BLaER1 (cell line): ENCODE measurements around the gene MCUR1.
"Not testable (repeated sequence)": the region's sequence is repeated elsewhere in the genome, so short reads cannot be mapped to it uniquely, and the experiment has no call there.

Experiments used
- H3K27ac ChIP-seq: shearing (Covaris generic); formaldehyde crosslinking; 2 replicates; pipeline ENCODE4 v1.8.1; 2022
- H3K27me3 ChIP-seq: shearing (Covaris generic); formaldehyde crosslinking; 2 replicates; pipeline ENCODE4 v1.8.1; 2022
- H3K36me3 ChIP-seq: shearing (Covaris generic); formaldehyde crosslinking; 2 replicates; pipeline ENCODE4 v1.8.1; 2022
- H3K4me1 ChIP-seq: shearing (Covaris generic); formaldehyde crosslinking; 2 replicates; pipeline ENCODE4 v1.8.1; 2022
- H3K4me2 ChIP-seq: shearing (Covaris generic); formaldehyde crosslinking; 2 replicates; pipeline ENCODE4 v1.8.1; 2022
- H3K4me3 ChIP-seq: shearing (Covaris generic); formaldehyde crosslinking; 2 replicates; pipeline ENCODE4 v1.8.1; 2022
- H3K9ac ChIP-seq: shearing (Covaris generic); formaldehyde crosslinking; 2 replicates; pipeline ENCODE4 v1.8.1; 2022
- H3K9me3 ChIP-seq: shearing (Covaris generic); formaldehyde crosslinking; 2 replicates; pipeline ENCODE4 v1.8.1; 2022
- H4K20me1 ChIP-seq: shearing (Covaris generic); formaldehyde crosslinking; 2 replicates; pipeline ENCODE4 v1.8.1; 2022
- Cebpa-rat ChIP-seq: shearing (Covaris generic); IDR thresholded peaks from 2 replicates; pipeline ENCODE4 v1.8.1; 2022

Gene MCUR1

GRCh38 chr6:13814176-13814937 is at the start of gene MCUR1:
Gene MCUR1 (minus strand): TSS chr6:13814557. CDS start chr6:13814429, 128 bp downstream.
- Histone ChIP-seq H3K9me3 (no peaks in the 10 kb centered on the region), H3K4me3 (peak within 1 kb of the TSS; percentile 92), H3K36me3 (0 out of 2 replicates have a peak, but pooled peaks cover 5% of the 10 kb centered on the region), H3K4me1 (peaks cover 30% of the 10 kb centered on the region), H3K9ac (peak within 1 kb of the TSS; percentile 92), H3K27me3 (no peaks in the 10 kb centered on the region), H3K4me2 (peak within 1 kb of the TSS; percentile 91), H4K20me1 (peaks cover 35% of the 10 kb centered on the region), H3K27ac (peak within 1 kb of the TSS; percentile 95)
- no peak for TF ChIP-seq Cebpa-rat

- Histone ChIP-seq H3K27me3 (no peaks in the 10 kb centered on the region), H3K36me3 (no peaks in the 10 kb centered on the region), H3K4me2 (no peak overlapping the region), H3K4me3 (no peak overlapping the region), H4K20me1 (no peaks in the 10 kb centered on the region), H3K4me1 (peaks cover 6% of the 10 kb centered on the region), H3K9ac (no peak overlapping the region), H3K27ac (no peak overlapping the region), H3K9me3 (peaks cover 14% of the 10 kb centered on the region)
- TF ChIP-seq Cebpa-rat = no peak
Observed at GRCh38 chr6:13863699-13864155, 49.4 kb upstream of the MCUR1 start.

GRCh38 chr6:13860556-13861185 is 46.3 kb upstream of the MCUR1 start:
- H3K9ac ChIP-seq, H3K4me3 ChIP-seq, H4K20me1 ChIP-seq, H3K4me2 ChIP-seq, H3K27me3 ChIP-seq, H3K36me3 ChIP-seq, H3K27ac ChIP-seq, H3K4me1 ChIP-seq: not testable (repeated sequence)
- peaks cover 14% of the 10 kb centered on the region for H3K9me3 ChIP-seq

GRCh38 chr6:13859871-13860555 is 45.7 kb upstream of the MCUR1 start:
- H4K20me1 ChIP-seq = no peaks in the 10 kb centered on the region
- no peak overlapping the region for H3K27ac ChIP-seq
- peaks cover under 1% of the 10 kb centered on the region for H3K4me1 ChIP-seq
- H3K9me3 ChIP-seq = peaks cover 14% of the 10 kb centered on the region
- no peak overlapping the region for H3K4me2 ChIP-seq
- TF ChIP-seq Cebpa-rat = no peak
- no peaks in the 10 kb centered on the region for H3K36me3 ChIP-seq
- H3K27me3 ChIP-seq = no peaks in the 10 kb centered on the region
- no peak overlapping the region for H3K9ac ChIP-seq
- no peak overlapping the region for H3K4me3 ChIP-seq

GRCh38 chr6:13854716-13855250 is 40.4 kb upstream of the MCUR1 start:
- Histone ChIP-seq H3K36me3 (no peaks in the 10 kb centered on the region), H3K4me1 (no peaks in the 10 kb centered on the region), H3K4me2 (no peak overlapping the region), H3K9ac (no peak overlapping the region), H3K27me3 (no peaks in the 10 kb centered on the region), H4K20me1 (no peaks in the 10 kb centered on the region), H3K9me3 (peaks cover 2% of the 10 kb centered on the region), H3K4me3 (no peak overlapping the region), H3K27ac (no peak overlapping the region)
- TF ChIP-seq Cebpa-rat = no peak

- H3K27me3 ChIP-seq = no peaks in the 10 kb centered on the region
- no peak for TF ChIP-seq Cebpa-rat
- H3K4me3 ChIP-seq = no peak overlapping the region
- no peaks in the 10 kb centered on the region for H3K4me1 ChIP-seq
- no peak overlapping the region for H3K4me2 ChIP-seq
- no peak overlapping the region for H3K27ac ChIP-seq
- no peak overlapping the region for H3K9ac ChIP-seq
- H4K20me1 ChIP-seq = no peaks in the 10 kb centered on the region
- H3K9me3 ChIP-seq = no peaks in the 10 kb centered on the region
- no peaks in the 10 kb centered on the region for H3K36me3 ChIP-seq
Observed at GRCh38 chr6:13853871-13854270, 39.5 kb upstream of the MCUR1 start.

GRCh38 chr6:13851803-13852202 is 37.4 kb upstream of the MCUR1 start:
- no peaks in the 10 kb centered on the region for H3K27me3 ChIP-seq
- no peak for TF ChIP-seq Cebpa-rat
- no peaks in the 10 kb centered on the region for H3K4me1 ChIP-seq
- no peaks in the 10 kb centered on the region for H3K9me3 ChIP-seq
- H3K4me3 ChIP-seq = no peak overlapping the region
- no peak overlapping the region for H3K4me2 ChIP-seq
- no peak overlapping the region for H3K9ac ChIP-seq
- H3K36me3 ChIP-seq = no peaks in the 10 kb centered on the region
- no peaks in the 10 kb centered on the region for H4K20me1 ChIP-seq
- H3K27ac ChIP-seq = no peak overlapping the region

- H3K4me2 ChIP-seq = no peak overlapping the region
- no peak overlapping the region for H3K4me3 ChIP-seq
- no peak for TF ChIP-seq Cebpa-rat
Observed at GRCh38 chr6:13851330-13851729, 37.0 kb upstream of the MCUR1 start.

GRCh38 chr6:13850690-13851089 is 36.3 kb upstream of the MCUR1 start:
- not testable (repeated sequence) for H3K9me3 ChIP-seq, H3K9ac ChIP-seq, H3K4me1 ChIP-seq, H4K20me1 ChIP-seq, H3K4me3 ChIP-seq, H3K27me3 ChIP-seq, H3K4me2 ChIP-seq, H3K27ac ChIP-seq, H3K36me3 ChIP-seq

More at GRCh38 chr6:13851330-13851729, 37.0 kb upstream of the MCUR1 start:
- no peak overlapping the region for H3K9ac ChIP-seq
- H3K9me3 ChIP-seq = no peaks in the 10 kb centered on the region
- H3K27ac ChIP-seq = no peak overlapping the region
- no peaks in the 10 kb centered on the region for H3K27me3 ChIP-seq
- H4K20me1 ChIP-seq = no peaks in the 10 kb centered on the region
- H3K36me3 ChIP-seq = no peaks in the 10 kb centered on the region
- H3K4me1 ChIP-seq = no peaks in the 10 kb centered on the region
